HL-60/S4 (cell line): Measurements from ENCODE around the gene SYT2.
"Not testable (repeated sequence)": the region's sequence is repeated elsewhere in the genome, so short reads cannot be mapped to it uniquely, and the experiment has no call there.

Source experiments
- in situ Hi-C: fragments of 300-500 bp; cut with MboI; formaldehyde crosslinking; loops from 2 replicates; pipeline ENCODE4 v1.14.3; 2022; ENCODE audit warnings: low sequenced_read_pairs

Gene SYT2

DNA sequence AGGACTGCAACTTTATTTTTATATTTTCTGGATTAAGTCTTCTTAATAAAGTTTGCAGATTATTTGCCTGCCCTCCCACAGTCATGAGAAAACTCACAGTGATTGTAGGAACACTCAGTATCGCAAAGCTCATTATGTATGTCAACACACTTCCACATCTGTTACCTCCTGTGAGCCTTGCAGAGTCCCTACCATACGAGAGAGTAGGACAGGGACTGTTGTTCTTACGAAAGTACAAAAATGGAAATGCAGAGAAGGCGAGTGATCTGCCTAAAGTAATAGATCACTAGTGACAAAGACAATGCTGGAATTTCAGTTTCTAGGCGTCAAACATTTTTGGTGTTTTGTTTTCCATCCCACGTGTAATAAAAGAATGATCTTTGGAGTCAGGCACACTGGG, 131.7 kb downstream of the SYT2 start:
- in situ Hi-C loops: no loop called here

DNA sequence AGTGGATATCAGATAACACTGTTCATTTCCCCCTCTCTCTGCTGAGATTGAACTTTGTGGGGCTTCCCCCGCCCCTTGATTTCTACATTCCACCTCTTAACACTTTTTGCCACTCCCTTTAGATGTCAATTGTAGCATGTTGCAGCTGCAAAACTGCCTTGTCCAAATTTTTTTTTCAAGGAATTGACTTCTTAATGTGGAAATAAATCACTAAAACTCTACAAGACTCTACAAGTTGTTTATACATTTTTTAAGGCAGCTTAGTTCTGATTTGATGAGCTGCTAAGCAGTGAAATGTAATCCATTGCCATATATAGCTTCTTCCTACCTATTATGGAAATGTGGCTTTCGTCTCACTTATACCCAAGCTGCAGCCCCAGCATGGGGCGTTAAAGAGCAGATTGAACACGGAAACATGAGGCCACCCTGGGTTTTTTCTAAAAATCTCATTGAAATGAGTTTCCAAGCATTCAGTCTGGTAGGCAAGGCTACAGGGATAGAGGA, 132.2 kb downstream of the SYT2 start:
- in situ Hi-C loops: no loop called here

DNA sequence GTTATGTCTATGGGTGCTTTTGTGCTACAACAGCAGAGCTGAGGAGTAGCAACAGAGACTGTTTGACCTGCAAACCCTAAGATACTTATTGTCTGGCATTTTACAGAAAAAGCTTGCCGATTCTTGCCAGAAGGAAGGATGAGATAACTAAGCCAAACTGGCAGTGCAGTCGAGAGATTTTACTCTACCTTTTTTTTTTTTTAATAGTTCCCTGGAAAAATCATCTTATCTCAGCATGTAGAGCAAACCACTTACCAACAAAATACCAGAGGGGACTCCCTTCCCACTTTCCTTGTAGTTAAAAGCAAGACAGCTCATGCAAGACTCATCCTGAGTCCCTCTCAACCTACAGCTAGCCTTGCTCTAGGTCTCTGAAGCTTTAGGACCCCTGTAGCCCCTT, 132.9 kb downstream of the SYT2 start:
- in situ Hi-C loops: no loop called here

DNA sequence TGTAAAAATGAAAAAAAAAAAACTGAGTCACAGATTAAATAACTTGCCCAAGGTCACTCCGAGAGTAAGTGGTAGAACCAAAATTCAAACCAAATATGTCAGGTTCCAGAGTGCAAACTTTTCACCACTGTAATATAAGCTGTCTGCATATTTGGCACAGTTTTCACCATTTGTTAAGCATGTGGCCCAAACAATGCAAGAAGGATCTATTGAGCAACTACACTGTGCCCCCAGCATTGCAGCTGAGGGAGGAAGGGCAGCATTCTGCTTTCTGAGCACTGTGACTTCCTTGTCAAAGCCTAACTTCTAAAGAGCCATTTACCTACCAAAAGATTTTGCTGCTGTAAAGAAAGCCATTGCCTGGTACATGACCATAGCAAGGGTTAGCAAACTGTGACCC, 133.4 kb downstream of the SYT2 start:
- in situ Hi-C loops: no loop called here

DNA sequence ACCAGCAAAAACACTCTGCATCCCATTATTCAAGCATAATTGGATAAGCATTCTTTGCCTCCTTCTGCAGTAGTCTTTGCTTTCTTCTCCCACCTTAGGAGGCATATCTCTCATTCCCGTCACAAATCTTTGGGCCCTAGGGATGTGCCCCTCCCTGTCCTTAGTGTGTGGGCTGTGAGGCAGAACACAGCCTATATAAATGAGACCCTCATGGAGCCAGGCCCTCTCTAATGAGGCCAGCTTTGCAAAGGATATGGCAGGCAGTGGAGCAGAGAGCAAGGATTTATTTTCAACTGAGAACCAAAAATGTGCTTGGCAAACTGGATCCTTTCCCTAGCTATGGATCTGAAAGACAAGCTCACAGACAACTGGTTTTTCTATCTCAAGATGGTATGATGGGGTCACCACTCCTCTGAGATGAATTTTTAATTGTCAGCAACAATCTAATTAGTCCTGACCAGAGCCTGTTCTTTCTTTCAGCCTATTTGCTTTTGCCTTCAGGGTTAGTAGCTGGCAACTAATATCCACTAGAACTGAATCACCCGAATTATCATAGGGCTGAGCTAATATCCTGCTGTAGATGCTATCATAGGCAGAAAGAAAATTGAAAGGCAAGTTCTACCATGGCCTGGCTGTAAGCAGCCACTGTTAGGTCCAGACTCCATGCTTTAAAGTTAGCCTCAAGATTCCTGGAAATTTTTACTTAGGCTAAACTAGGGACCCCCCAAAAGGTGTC, 134.2 kb downstream of the SYT2 start:
- in situ Hi-C loops: no loop called here

DNA sequence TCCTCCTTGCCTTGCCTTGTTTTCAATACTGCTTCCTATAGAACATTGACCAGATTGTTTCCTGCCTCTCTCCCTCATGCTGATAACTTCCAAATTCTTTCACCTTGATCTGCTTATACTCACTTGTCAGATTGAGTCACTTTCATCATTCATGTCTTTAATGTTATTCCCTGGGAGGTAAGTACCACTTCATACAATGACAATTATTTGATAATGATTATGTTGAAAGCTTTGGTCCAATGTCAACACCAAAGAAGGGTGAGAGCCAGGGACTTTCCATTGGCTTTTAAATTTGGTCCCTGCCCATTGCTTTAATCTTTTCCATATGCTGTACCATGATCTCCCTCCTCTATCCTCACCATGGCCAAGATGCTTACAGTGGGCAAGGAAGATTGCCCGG, 137.4 kb downstream of the SYT2 start:
- in situ Hi-C loops: no loop called here

DNA sequence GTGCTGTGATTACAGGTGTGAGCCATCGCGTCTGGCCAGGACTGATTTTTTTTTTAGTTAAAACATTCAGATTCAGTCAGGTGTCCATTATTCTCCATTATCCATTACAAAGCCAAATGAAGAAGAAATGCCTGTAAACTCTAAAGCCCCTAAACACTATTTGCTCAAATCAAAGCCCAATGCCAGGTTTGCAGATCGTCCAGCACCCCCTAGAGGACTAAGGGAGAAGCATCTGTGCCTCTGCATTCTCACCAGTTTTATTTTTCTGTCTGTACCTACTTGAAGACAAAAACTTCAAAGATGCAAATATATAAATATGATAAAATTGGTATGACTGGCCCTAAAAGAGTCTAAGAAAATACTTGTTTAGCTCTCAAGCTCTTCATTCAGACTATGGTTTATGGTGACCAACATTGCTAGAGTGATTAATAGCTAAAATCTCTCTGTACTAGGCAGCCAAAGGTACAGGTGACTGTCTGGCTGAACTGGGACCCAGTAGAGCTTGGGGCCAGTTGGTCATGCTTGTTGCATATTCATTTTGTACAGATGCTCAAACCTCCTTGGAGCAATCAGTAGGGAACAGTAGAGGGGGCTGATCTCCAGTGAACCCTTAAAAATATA, 138.4 kb downstream of the SYT2 start:
- in situ Hi-C loops: no loop called here

DNA sequence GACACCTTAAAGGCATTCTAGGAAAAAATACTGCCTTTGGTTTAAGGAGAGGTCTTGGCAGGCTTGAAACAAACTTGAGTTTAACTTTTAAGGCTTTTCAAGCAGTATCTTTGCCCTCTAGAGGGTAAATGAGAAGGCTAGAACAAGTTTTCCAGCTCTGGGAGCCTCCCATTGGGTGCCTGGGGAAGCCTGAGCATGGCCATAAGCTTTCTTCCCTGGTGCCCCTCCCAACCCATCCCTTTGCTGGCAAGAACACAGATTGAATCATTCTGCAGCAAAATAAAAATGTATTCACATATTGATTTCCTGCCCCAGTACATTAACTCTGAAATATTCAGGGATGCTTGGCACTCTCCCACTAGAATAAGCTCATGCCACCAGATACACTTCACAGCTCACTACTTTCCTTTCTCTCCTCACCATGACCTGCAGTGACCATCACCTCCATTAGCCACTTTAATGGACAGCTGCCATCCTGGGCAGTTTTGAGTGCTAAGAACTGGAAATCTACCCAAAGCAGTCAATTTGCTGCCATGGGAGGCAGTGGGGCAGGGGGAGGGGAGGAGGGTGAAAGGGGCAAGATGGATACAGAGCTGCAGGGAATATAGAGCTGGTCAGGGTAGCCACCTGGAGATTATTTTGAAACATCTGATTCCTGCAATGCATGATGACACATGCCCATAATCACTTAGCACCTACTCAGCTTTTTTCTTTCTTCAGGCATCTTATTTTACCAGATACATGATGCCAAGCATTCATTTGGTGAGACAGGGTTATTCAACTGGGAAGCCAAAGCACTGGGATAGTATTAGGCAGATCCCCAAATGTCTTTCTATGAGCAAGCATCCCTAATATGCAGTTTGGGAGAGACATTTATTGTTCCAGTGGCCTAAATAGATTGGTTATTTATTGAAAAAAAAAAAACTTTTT, 140.6 kb downstream of the SYT2 start:
- in situ Hi-C loops: no loop called here

DNA sequence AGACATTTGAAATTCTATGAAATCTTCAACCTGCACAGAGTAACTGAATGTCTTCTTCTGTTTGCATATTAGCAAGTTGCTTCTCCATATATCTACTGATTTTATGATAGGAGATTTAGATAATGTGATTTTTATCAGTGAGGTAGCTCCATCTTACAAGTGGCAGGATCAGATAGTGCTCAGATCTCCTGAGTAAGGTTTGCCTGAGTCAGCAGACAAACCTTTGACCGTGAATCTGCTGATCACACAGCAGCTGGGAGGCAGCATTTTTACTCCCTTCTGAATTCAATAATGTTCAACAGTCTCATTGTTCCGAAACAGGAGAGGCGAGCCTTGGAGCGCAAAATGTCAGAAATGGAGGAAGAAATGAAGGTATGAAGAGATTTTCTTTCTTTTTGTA, 141.4 kb downstream of the SYT2 start:
- in situ Hi-C loops: no loop called here

DNA sequence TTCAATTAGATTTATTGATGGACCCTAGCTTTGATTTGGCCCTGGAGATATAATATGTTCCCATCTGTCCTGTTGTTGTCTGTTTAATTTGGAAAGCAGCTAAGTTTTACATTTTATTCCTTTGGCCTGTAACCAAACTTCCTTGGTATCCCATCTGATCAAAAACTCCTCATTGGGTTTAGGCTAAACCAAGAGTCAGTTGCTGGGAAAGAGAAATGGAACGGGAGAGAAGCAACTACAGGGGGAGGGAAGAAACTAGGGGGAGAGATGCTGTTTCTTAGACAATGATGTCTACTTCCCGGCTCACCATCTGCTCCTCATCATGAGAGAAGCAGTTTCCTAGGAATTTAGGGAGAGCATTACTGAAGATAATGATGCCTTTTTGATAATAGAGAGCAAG, 141.8 kb downstream of the SYT2 start:
- in situ Hi-C loops: no loop called here

DNA sequence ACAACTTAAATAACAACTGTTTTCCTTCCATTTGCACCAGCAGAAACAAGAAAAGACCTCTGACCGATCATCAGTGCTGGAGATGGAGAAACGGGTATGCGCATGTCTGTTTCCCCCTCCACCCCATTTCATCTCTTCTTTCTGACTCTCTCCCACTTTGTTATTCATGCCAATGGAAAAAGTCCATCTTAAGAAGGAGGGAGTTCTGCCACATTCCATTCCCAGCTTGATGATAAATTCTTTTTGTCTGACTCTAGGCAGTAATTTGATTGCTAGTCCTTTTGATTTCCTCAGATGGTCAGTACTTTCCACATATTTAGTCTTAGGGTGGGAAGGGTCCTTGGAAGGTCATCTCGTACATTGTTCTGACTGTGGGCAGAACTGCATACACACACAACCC, 142.5 kb downstream of the SYT2 start:
- in situ Hi-C loops: no loop called here

DNA sequence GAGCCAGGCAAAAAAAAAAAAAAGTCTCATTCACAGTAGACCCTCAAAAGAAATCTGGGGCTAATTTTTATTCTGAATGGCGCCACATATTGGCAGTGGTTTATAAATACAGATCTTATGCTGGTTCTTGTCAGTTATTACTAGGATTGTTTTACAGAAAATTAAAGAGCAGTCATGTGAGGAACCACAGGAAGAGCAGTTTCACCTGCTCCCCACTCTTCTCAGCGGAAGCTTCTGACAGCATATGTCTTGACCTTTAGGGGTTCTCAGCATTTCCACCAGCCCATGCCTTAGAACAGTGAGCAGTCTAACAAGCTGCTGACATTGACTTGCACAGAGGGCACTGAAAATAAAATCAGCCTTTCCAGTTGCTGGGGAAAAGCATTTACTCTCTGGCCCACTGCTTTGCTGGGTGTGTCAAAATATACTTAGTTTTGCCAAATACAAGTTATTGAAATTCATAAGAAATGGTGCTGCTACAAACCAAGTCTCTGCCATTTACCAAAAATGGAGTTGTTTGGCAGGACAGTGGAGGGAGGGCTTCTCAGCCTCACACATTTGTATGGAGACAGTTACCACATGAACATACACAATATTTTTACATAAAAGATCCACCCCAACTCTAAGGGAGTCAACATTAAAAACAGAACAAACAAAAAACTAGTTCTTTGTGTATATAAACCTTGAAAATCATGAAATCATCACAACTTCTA, 144.2 kb downstream of the SYT2 start:
- in situ Hi-C loops: no loop called here

DNA sequence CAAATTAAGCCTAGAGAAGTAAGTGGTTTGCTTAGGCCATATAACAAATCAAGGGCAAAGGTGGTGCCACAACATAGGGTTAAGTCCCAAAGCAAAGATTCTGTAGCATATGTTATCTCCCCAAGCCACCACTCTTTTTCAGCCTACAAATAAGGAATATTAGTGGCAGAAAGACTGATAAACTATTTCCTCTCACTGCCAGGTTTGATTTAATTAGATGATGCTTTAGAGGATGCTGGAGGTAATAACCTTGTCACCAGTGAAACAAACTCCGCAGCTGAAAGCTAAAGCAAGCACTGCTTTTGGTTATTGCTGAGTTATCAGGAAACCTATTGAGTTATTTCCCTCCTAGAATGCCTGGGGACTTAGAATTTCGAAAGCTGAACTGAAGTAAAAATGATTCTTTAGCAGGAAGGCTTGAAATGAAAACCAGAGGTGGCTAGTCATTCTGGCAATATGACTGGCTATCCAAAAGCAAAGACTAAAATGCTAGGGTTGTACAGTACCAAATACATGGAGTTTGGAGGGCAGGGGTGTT, 145.2 kb downstream of the SYT2 start:
- in situ Hi-C loops: no loop called here

DNA sequence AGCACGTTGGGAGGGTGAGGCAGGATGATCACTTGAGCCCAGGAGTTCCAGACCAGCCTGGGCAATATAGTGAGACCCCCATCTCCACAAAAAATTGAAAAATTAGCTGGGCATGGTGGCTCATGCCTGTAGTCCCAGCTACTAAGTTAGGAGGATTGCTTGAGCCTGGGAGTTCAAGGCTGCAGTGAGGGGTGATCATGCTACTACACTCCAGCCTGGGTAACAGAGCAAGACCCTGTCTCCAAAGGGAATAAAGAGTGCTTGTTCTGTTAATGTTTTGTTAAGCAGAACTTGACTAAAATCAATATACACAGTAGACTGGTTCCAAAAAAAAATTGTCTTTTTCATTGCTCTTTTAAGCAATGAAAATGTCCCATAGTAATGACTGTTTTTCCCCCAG, 146.4 kb downstream of the SYT2 start:
- in situ Hi-C loops: no loop called here

DNA sequence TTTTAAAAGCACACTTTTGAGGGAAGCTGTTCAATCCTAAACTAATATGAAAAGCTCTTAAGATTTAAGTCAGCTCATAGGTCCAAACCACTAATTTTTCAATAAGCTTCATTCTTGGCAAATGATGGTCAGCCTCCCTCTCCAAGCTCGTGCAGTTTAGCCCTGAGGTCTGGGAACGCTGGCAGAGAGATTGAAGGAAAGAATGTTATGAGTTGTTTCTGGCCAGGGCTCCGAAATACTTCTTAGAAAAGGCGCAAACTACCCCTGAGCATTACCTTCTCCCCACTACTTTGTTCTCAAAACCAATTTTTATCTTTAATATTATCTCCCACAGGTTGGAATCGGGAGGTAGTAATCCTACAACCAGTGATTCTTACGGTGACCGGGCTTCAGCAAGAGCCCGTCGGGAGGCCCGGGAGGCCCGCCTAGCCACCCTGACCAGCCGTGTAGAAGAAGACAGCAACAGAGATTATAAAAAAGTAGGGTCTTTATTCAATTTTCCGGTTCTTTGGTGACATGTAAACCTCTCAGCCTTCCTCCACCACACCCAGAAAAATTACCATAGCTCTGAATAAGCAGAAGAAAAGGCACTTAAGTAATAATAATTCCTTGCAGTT, 147.7 kb downstream of the SYT2 start:
- in situ Hi-C loops: no loop called here

DNA sequence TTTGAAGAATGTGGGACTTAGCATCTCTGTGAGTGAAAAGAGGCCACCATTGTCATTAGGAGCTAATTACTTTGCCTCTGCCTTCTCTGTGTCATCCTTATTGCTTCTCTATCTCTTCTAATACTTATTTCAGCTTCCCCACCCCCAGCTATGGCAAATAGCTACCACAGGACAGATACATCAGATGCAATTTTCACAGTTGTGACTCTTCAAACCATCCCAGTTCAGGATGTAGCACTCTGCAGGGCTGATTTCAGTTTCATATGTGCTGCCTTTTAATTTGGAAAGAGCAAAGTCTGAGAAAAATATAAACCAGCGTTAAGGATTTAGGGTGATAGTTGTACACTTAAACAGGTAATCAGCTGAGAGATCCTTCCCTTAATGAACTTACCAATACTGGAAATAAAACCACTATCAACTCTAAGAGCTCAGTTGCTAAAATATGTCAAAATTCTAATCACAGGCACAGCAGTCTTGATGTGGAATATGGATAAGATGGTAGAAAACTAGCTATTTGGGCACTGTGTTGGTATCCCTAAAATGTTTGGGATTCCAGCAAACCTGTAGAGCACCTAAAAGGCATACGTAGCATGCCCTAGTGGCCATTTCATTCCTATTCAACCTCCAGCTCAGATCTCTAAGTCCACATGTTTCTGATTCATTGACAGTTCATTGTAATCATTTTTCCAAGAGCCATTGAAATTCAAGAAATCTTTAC, 148.4 kb downstream of the SYT2 start:
- in situ Hi-C loops: no loop called here

DNA sequence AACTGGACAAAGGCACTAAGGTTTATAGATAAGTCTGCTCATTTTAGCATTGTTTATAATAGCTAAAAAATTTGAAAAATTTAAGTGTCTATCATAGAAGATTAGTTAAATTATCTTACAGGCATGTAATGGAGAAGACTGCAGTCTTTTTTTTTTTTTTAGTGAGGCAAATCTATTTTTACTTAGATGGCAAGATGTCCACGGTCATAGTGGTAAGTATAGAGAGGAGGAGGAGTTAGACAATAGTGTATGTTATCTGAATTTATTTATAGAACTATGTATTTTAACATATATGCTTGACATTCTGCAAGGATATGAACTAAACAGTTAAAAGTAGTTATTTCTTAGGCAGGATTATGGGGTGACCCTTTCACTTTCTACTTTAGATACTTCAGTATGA, 149.0 kb downstream of the SYT2 start:
- in situ Hi-C loops: no loop called here

DNA sequence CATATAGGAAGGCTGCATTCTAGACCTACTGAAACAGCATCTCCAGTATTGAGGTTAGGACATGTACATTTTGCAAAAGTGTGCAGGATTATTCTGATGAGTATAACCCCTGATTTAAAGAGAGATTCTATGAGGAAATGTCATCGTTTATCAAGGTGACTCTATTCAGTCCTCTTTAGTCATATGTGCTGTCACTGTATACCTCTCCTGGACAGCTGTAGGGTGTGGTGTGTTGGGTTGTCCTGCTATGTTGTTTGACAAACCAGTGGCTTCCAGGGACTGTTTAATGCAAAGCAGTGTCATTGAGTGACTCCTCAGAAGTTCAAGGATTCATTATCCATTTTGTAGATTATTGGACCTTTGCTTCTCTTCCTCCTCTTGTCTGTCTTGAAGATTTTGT, 152.6 kb downstream of the SYT2 start:
- in situ Hi-C loops: not testable (repeated sequence)

DNA sequence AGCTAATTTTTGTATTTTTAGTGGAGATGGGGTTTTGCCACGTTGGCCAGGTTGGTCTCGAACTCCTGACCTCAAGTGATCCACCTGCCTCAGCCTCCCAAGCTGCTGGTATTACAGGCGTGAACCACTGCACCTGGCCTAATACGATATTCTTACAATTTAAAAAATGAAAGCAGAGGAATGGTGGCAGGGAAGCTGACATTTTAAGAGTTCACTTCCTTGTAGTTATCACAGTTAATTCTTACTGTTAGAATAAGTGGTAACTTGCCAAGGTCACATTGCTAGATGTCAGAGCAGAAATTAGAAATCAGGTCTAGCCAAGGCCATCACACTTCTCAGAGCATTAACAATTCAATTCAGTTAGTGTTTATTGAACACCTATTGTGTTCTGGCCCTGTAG, 154.2 kb downstream of the SYT2 start:
- in situ Hi-C loops: not testable (repeated sequence)

DNA sequence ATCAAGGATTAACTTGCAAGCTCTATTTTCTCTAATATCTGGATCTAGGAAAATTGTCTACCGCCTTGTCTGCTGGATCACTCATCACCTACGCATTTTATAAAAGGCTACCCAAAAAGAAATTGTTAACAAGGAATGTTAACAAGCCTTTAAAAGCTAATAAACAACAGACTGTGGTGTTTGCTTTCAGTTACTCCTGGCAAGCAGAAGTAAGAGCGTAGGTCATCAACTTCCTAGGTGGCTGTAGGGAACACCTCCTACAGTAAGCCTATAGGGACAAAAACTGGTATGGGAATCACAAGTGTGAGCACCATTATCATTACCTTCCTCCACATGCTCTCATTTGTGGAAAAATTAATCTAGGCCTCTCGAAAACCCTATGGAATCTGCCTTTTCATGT, 155.6 kb downstream of the SYT2 start:
- in situ Hi-C loops: not testable (repeated sequence)
